H4 (cell line): ENCODE data around the gene SGMS1. TPM values are rescaled to one million over a fixed set of nuclear protein-coding genes. Genes with fewer than 3 reads are reported as not detected.
A peak's percentile ranks its signal among the peaks of the same experiment; 100 is the strongest.
"Not testable (repeated sequence)": the region's sequence is repeated elsewhere in the genome, so short reads cannot be mapped to it uniquely, and the experiment has no call there.

Source experiments
- DNase-seq: peaks from one replicate; pipeline ENCODE4 v3.0.0-alpha.2; 2015; ENCODE audit warnings: low spot score
- total RNA-seq: library from RNA; depleted of rRNA; stranded (reverse); fragments of >200 nt; shearing (Covaris generic); gene quantifications from 2 replicates; pipeline ENCODE4 v1.2.3, GENCODE V29; 2014; rRNA removed

Gene SGMS1
- total RNA-seq: 8.2 and 13.0 TPM in 2 replicates

GRCh38 chr10:50623663-50624412, at the start of gene SGMS1:
Gene SGMS1, minus strand, starts transcription at chr10:50623956. Its CDS starts 279,842 bp downstream, at chr10:50344114.
- peak; percentile 78 for DNase-seq

GRCh38 chr10:50672152-50672551, 48.4 kb upstream of the SGMS1 start:
- DNase-seq: not testable (repeated sequence)

- DNase-seq: not testable (repeated sequence)
These were observed 47.9 kb upstream of the SGMS1 start for GRCh38 chr10:50671645-50672044.

GRCh38 chr10:50669957-50670356, 46.2 kb upstream of the SGMS1 start:
- not testable (repeated sequence) for DNase-seq

GRCh38 chr10:50667353-50667752, 43.6 kb upstream of the SGMS1 start:
- not testable (repeated sequence) for DNase-seq

- not testable (repeated sequence) for DNase-seq
These were observed 38.7 kb upstream of the SGMS1 start for GRCh38 chr10:50662420-50662819.

- DNase-seq: not testable (repeated sequence)
These were observed 37.8 kb upstream of the SGMS1 start for GRCh38 chr10:50661563-50661962.

GRCh38 chr10:50659865-50660730, 36.3 kb upstream of the SGMS1 start:
- DNase-seq: not testable (repeated sequence)

GRCh38 chr10:50659016-50659864, 35.5 kb upstream of the SGMS1 start:
- DNase-seq: not testable (repeated sequence)

GRCh38 chr10:50658165-50658564, 34.4 kb upstream of the SGMS1 start:
- no peak for DNase-seq

GRCh38 chr10:50653758-50654157, 30.0 kb upstream of the SGMS1 start:
- DNase-seq: no peak

- no peak for DNase-seq
These were observed 29.4 kb upstream of the SGMS1 start for GRCh38 chr10:50653142-50653541.

GRCh38 chr10:50651808-50652207, 28.1 kb upstream of the SGMS1 start:
- DNase-seq: no peak

- DNase-seq: no peak
These were observed 26.7 kb upstream of the SGMS1 start for GRCh38 chr10:50650481-50650880.

- DNase-seq: no peak
These were observed 25.1 kb upstream of the SGMS1 start for GRCh38 chr10:50648935-50649227.

- DNase-seq: no peak
These were observed 24.6 kb upstream of the SGMS1 start for GRCh38 chr10:50648089-50648934.

- DNase-seq: not testable (repeated sequence)
These were observed 23.6 kb upstream of the SGMS1 start for GRCh38 chr10:50647350-50647749.

- no peak for DNase-seq
These were observed 21.5 kb upstream of the SGMS1 start for GRCh38 chr10:50645236-50645635.

- peak; percentile 25 for DNase-seq
These were observed 17.9 kb upstream of the SGMS1 start for GRCh38 chr10:50641626-50642025.

- no peak for DNase-seq
These were observed 16.5 kb upstream of the SGMS1 start for GRCh38 chr10:50640238-50640637.
